Mucosa of descending colon (tissue), 3 donors: ENCODE data around the gene CCNG2. TPM values are rescaled to one million over a fixed set of nuclear protein-coding genes. Genes with fewer than 3 reads are reported as not detected.
A peak's percentile ranks its signal among the peaks of the same experiment; 100 is the strongest.

ENCODE experiments used
- ATAC-seq: fragments of 200-7000 bp; cut with Tn5 transposase; one replicate; pipeline ENCODE4 v1.9.1; 2020; ENCODE audit warnings: mild to moderate bottlenecking, moderate library complexity
- DNase-seq, 3 donors: peaks; one replicate each; pipeline ENCODE4 v3.0.0-alpha.2; 2020
- H3K36me3 ChIP-seq: fragments of 200-600 bp; one replicate; pipeline ENCODE4 v1.8.0; 2021; ENCODE audit warnings: low read depth, mild to moderate bottlenecking
- H3K4me1 ChIP-seq: fragments of 200-600 bp; one replicate; pipeline ENCODE4 v1.8.0; 2021; ENCODE audit warnings: low read depth, mild to moderate bottlenecking
- H3K4me3 ChIP-seq: fragments of 200-600 bp; one replicate; pipeline ENCODE4 v1.8.0; 2021; ENCODE audit warnings: mild to moderate bottlenecking
- H3K9me3 ChIP-seq: fragments of 200-600 bp; one replicate; pipeline ENCODE4 v1.8.0; 2021; ENCODE audit warnings: mild to moderate bottlenecking
- CTCF ChIP-seq: fragments of 200-600 bp; IDR thresholded peaks from one replicate; pipeline ENCODE4 v1.8.0; 2022; ENCODE audit warnings: antibody characterized with exemption, mild to moderate bottlenecking
- intact Hi-C, 2 donors: fragments of 100-400 bp; cut with DNase I in 1 of 2; cut with micrococcal nuclease in 1 of 2; formaldehyde crosslinking; loops; one replicate each; pipeline versions ENCODE4 v1.11.0 to v1.11.1; 2022; cut with DNase I, micrococcal nuclease
- total RNA-seq, 3 donors: library from RNA; stranded (reverse); fragmentation: NEBNext Ultra II Directional in 2 of 3; extraction: Animal tissue kit (Norgen Biotek cat#: 25700) in 2 of 3; gene quantifications; one replicate each; pipeline versions ENCODE4 v1.2.1 to v1.2.4, GENCODE V29; 2021 to 2023
- donor health status: DM: no; HTN: no; CAD: no; lungs with moderate emphysema.
- donor health status: DM: no; HTN: no; CAD: no.
- donor health status: DM: no; HTN: yes; CAD: no.

The CCNG2 gene
- total RNA-seq, 3 donors from 2014 or later: 36.1 to 86.5 (median 64.8) TPM

GRCh38 chr4:77143091-77143490 is 13.9 kb upstream of the CCNG2 start:
- intact Hi-C loops: no loop called here
- H3K4me3 ChIP-seq: no peak overlapping the region
- H3K9me3 ChIP-seq: no peaks in the 10 kb centered on the region
- no peak for DNase-seq
- peaks cover 27% of the 10 kb centered on the region for H3K4me1 ChIP-seq
- H3K36me3 ChIP-seq: no peaks in the 10 kb centered on the region
- no peak for ATAC-seq
- TF ChIP-seq CTCF: no peak

DNA sequence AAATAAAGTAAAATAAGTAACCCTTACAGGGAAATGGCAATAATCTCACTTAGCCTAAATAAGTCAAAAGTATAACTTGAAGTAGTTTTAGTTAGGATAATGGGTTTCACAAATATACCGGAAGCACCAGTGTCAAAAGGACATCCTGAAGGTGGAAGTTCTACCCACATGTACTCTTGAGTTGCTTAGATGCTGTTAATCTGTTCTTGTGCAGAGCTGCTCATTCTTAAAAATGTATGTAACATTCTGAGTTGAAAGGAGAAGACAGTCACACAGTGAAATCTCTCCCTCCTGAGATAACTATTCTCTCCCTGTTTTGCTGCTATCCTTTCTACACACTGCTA is 11.2 kb upstream of the CCNG2 start:
- no peaks in the 10 kb centered on the region for H3K36me3 ChIP-seq
- peak; percentile 5 for ATAC-seq
- intact Hi-C loops: no loop called here

GRCh38 chr4:77146186-77147078 is 10.6 kb upstream of the CCNG2 start:
- no peak for TF ChIP-seq CTCF
- ATAC-seq: peak; percentile 86
- H3K4me3 ChIP-seq: no peak overlapping the region
- DNase-seq: no peak
- H3K36me3 ChIP-seq: no peaks in the 10 kb centered on the region
- H3K4me1 ChIP-seq: peaks cover 27% of the 10 kb centered on the region
- intact Hi-C loops: no loop called here
- no peaks in the 10 kb centered on the region for H3K9me3 ChIP-seq

More for the DNA sequence above, 11.2 kb upstream of the CCNG2 start:
- no peak for TF ChIP-seq CTCF
- Histone ChIP-seq H3K4me3 (no peak overlapping the region), H3K9me3 (no peaks in the 10 kb centered on the region), H3K4me1 (peaks cover 27% of the 10 kb centered on the region)
- no peak for DNase-seq

- Histone ChIP-seq H3K9me3 (no peaks in the 10 kb centered on the region), H3K4me1 (peaks cover 27% of the 10 kb centered on the region), H3K4me3 (no peak overlapping the region), H3K36me3 (no peaks in the 10 kb centered on the region)
- no peak for DNase-seq
- TF ChIP-seq CTCF: no peak
- peak; percentile 30 for ATAC-seq
- intact Hi-C loops: no loop called here
These were observed 9.8 kb upstream of the CCNG2 start for GRCh38 chr4:77147079-77147782.

GRCh38 chr4:77148078-77148477 is 8.9 kb upstream of the CCNG2 start:
- TF ChIP-seq CTCF: no peak
- Histone ChIP-seq H3K4me1 (peaks cover 20% of the 10 kb centered on the region), H3K36me3 (no peaks in the 10 kb centered on the region), H3K4me3 (no peak overlapping the region), H3K9me3 (no peaks in the 10 kb centered on the region)
- DNase-seq (no peak), ATAC-seq (peak; percentile 18)
- intact Hi-C loops: no loop called here
